Choroid plexus epithelial cell (primary cell): ENCODE data around the gene MUL1.
"Not testable (repeated sequence)": the region's sequence is repeated elsewhere in the genome, so short reads cannot be mapped to it uniquely, and the experiment has no call there.

Experiments
- DNase-seq: peaks from one replicate; pipeline ENCODE4 v3.0.0-alpha.2; 2010; ENCODE audit warnings: low read depth
- H3K4me3 ChIP-seq: 2 replicates; pipeline ENCODE4 v1.5.1; 2011; ENCODE audit warnings: low read depth, mild to moderate bottlenecking, control low read depth, low read length, moderate library complexity
- CTCF ChIP-seq: conservative IDR thresholded peaks from 2 replicates; pipeline ENCODE4 v1.5.1; 2011; ENCODE audit warnings: low read depth, mild to moderate bottlenecking, control low read depth, inconsistent platforms, low read length, moderate library complexity

The MUL1 gene

GRCh38 chr1:20497506-20497905 is 10.4 kb downstream of the MUL1 start:
- TF ChIP-seq CTCF = no peak
- no peak for DNase-seq
- H3K4me3 ChIP-seq = no peak overlapping the region

DNA sequence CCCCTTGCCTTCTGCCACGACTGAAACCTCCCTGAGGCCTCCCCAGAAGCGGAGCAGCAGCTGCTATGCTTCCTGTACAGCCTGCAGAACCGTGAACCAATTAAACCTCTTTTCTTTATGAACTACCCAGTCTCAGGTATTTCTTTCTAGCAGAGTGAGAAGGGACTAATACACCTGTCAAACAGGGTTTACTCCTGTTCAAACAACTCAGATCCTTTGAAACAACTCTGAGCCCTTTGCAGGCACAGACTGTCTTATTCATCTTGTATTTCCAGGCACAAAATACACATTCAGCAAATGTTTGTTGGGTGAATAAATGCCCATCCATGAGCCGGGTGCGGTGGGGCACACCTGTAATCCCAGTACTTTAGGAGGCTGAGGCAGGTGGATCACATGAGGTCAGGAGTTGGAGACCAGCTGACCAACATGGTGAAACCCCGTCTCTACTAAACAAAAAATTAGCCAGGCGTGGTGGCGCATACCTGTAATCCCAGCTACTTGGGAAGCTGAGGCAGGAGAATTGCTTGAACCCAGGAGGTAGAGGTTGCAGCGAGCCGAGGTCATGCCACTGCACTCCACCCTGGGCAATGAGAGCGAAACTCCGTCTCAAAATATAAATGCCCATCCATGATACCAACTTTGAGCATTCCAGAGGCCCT is 11.1 kb downstream of the MUL1 start:
- not testable (repeated sequence) for H3K4me3 ChIP-seq, DNase-seq

- H3K4me3 ChIP-seq = no peak overlapping the region
- no peak for TF ChIP-seq CTCF
- peak; percentile 46 for DNase-seq
Observed at GRCh38 chr1:20496241-20496661, 11.7 kb downstream of the MUL1 start.

- H3K4me3 ChIP-seq = no peak overlapping the region
- TF ChIP-seq CTCF = no peak
- DNase-seq = no peak
Observed at GRCh38 chr1:20495661-20496060, 12.3 kb downstream of the MUL1 start.

GRCh38 chr1:20494609-20495311 is 13.2 kb downstream of the MUL1 start:
- DNase-seq = peak; percentile 73
- no peak overlapping the region for H3K4me3 ChIP-seq
- no peak for TF ChIP-seq CTCF

- H3K4me3 ChIP-seq = no peak overlapping the region
- peak; percentile 89 for DNase-seq
- TF ChIP-seq CTCF = peak; percentile 99
Observed at GRCh38 chr1:20493839-20494608, 13.9 kb downstream of the MUL1 start.

DNA sequence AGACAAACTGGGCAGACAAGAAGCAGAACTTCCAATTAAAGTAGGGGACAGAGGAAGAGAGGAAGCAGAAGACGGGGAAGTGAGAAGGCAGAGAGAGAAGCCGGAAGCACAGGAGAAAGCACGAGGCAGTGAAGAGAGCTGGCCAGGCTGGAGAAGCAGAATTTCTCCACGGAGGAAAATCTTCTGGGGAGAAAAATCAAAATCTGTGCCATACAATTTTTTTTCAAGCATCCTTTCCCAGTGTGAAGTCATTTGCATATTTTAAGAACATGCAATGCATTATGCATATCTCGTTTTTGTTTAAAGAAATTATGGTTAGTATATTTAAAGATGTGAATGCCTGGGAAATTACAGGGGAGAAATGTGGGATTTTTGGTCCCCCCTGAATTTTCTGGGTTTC is 14.6 kb downstream of the MUL1 start:
- no peak for TF ChIP-seq CTCF
- DNase-seq = no peak
- H3K4me3 ChIP-seq = no peak overlapping the region
